Glomerular visceral epithelial cell (primary cell): ENCODE data around the gene HCLS1.
"Not testable (repeated sequence)": the region's sequence is repeated elsewhere in the genome, so short reads cannot be mapped to it uniquely, and the experiment has no call there.

ENCODE experiments used
- DNase-seq: peaks from one replicate; pipeline ENCODE4 v3.0.0-alpha.2; 2016; ENCODE audit errors: extremely low spot score

Gene HCLS1

GRCh38 chr3:121660356-121661171, at the start of gene HCLS1:
HCLS1 (minus strand) TSS chr3:121660903; CDS start chr3:121658347, 2,556 bp downstream.
- no peak for DNase-seq

GRCh38 chr3:121710347-121710746, 49.6 kb upstream of the HCLS1 start:
- no peak for DNase-seq

DNA sequence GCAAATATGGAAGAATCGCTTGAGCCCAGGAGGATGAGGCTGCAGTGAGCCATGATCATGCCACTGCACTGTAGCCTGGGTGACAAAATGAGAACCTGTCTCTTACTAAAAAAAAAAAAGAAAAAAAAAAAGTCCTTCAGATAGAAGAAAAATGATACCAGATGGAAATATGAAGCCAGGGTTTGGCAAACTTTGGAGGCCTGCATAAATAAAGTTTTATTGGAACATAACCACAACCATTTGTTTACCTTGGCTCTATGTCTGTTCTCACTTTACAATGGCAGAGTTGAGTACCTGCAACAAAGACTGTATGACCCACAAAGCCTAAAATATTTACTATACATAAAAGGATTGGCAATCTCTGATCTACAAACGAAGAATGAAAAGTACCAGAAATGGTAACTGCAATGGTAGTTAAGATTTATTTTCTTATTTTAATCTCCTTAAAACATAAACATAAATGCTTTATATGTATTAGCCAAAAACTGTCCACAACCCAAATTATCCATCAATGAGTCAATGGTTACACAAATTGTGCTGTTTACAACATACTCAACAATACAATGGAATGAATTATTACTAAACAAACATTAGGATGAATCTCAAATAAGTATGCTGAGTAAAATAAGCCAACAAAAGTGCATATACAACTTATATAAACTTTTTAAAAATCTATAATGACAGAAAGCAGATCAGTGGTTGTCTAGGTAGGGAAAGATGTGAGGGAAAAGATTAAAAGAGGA, 47.0 kb upstream of the HCLS1 start:
- DNase-seq = no peak

DNA sequence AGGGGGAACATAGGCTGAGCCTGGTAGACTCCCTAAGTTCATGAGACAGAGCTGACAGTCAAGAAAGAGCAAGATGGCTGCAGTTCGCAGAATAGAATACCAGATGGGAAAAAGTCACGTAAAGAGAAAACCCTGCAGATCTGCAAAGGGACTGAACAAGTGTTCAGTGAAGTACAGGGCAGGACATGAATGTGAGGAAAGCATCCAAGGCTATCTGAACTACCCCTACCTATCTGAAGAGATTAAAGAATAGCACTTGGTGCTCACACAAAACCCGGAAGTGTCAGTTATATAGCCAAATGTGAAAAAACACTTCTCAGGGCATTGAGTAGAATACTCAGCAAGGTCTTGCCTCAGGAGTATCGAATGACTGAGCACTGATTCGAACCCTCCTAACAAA, 44.8 kb upstream of the HCLS1 start:
- no peak for DNase-seq

DNA sequence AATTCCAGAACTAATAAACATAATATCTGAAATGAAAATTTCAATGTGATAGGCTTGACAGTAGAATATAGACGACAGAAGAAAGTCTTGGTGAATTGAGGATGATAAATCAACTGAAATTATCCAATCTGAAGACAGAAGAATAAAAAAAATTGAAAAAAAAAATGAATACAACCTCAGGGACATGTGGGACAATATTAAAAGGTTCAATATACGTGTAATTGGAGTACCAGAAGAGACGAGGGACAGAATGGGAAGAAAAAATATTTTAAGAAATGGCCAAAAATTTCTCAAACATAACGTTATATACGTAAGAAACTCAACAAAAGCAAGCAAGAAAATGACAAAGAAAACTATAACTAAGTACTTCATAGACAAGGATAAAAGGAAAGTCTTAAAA, 43.3 kb upstream of the HCLS1 start:
- no peak for DNase-seq

GRCh38 chr3:121698901-121699300, 38.2 kb upstream of the HCLS1 start:
- no peak for DNase-seq

- DNase-seq = no peak
These were observed 37.8 kb upstream of the HCLS1 start for GRCh38 chr3:121698476-121698875.

DNA sequence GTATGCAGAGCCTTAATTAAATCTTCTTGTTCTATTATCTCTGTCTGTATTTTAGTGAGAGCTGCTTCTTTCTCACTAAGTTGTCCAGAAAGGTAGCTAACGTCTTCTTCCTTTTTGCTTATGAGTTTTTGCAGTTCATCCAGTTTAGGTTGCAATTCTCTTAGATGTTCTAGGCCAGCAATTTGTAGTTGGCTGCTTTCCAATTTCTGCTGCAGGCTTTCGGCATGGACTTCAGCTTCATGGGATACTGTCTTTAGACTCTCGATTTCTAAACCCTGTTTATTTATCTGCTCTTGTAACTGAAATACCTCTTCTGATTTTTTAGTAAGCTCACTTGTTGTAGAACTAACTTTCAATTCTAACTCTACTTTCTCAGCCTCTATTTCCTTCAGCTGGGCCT, 35.5 kb upstream of the HCLS1 start:
- DNase-seq = no peak

DNA sequence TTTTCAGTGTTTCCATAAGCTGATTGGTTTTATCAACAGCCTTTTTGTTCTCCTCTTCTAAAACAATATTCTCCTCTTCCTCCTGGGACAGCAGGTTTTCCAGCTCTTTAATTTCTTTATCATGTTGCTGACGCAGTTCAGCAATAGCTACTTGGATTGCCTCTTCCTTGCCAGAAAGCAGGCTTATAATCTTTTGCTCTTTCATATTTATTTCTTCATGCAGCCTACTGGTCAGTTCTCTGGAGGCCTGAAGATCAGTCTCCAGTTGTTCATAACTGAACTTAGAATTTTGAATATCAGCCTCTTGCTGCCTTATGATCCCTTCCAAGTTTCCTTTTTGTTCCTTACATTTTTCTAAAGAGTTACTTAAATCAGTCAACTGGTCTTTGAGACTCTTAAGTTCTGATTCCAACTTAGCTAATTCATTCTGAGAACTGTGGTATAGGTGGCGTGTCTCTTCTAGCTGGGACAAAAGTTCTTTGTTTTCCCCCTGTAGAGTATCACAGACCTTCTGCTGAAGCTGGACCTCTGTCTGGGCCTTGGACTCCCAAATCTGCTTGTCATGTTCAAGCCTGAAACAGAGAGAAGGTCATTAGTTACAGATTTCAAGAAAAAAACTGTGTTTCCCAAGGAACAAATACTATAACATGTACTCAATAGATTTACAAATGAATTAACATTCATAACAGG, 31.5 kb upstream of the HCLS1 start:
- no peak for DNase-seq

DNA sequence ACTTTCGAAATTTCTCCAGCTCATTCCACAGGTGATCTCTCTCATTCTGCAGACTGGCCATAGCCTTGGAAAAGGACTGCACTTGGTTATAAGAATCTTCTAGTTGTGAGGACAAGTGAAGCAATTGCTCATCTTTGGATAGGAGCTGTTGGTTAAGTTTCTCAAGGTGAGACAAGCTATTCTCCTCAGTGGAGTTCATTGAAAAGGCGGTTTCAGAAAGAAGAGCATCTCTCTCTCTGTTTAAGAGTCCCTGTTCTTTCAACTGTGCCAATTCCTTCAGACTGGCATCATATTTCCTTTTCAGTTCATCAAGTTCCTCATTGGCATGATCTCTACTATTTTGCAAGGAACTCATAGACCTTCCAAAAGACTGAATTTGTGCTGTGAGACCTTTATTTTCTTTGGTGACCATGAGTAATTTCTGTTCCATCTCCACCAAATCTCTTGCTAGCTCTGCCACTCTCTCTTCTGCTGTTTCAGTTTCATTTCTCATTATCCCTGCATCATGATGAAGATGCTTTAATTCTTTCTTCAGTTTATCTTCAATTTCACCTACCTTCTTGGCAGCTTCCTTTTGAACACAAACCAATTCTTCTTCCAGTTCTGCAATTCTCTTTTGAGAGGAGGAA, 30.2 kb upstream of the HCLS1 start:
- no peak for DNase-seq

GRCh38 chr3:121688747-121689146, 28.0 kb upstream of the HCLS1 start:
- DNase-seq = not testable (repeated sequence)

DNA sequence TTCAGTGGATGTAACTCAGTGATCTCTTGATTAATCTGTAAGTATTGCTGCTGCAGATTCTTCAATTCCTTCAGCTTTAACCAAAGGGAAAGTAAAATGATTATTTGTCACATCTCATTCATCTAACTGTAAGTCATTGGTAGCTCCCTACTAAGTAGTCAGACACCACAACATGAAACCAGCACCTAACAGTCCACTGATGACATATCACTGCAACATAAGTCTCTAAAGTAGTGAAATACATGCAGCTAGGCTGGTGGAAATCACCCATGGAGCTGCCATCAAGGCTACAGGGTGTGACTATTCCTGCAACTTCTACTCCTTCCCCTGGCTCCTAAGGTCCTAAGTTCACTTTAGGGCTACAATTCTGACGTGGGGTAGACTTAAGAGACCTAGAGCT, 21.1 kb upstream of the HCLS1 start:
- DNase-seq = no peak

GRCh38 chr3:121677141-121677540, 16.4 kb upstream of the HCLS1 start:
- no peak for DNase-seq

DNA sequence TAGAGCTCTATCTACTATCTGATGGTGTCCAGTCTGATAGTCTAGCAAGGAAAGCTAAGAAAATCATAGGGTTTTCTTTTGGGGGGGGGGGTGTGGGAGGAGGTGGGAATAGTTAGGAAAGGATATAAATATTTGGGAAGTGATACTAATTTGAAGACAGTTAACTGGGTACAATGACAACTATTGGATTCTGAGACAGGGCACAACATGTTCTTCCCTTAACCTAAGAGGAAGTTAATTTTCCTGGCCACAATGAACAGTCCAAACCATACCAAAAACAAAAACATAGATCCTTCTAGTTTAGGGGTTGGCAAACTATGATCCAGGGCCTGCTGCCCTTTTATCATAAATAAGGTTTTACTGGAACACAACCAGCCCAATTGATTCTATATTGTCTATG, 10.0 kb upstream of the HCLS1 start:
- no peak for DNase-seq

- no peak for DNase-seq
These were observed 6.6 kb upstream of the HCLS1 start for GRCh38 chr3:121667333-121667732.

- no peak for DNase-seq
These were observed 4.8 kb upstream of the HCLS1 start for GRCh38 chr3:121665488-121665887.

DNA sequence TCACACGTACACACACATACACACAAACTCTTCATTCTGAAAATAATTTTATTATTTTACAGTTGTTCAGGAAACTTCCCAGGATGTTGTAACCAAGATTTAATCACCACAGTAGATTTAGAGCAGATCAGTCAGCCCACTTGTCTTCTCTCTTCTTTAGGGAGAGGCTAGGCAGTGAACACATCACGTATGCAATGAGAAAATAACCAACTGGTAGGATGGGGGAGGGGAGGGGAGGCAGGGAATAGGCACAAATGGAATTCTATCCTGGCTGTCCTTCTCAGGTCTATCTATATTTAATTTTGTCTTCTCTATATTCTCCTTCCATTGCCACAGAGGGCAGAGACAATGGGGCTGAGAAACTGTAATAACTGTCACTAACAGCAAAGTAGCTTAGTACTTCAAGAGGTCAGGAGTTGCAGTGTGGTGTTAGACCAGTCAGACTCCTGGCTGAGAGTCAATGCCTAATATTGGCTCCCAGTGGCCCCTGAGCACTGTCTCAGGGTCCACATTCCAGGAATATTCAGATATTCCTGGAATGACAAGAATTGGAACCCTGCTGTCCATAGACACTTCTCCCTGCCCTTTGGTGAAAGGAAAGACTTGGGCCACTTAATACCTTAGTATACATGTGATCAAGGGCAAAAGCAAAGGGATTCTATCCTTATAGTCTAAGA, 2.6 kb upstream of the HCLS1 start:
- DNase-seq = no peak

DNA sequence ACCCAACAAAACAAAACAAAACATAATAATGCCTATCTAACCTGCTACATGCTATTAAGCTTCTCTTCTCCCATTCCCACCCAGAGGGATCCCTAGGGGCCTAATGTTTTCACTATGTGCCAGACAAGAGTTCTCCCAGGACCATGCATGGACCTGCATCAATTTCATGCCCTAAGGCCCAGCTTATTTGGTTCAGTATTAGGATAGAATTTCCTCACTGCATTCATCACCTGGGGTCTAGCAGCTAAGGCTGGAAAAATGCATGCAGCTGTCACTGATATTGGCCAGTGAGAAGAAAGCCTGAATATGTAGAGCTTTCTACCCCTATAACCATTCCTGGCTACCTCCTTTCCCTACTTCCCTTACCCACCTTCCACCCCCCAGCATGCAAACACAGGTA, 2.0 kb upstream of the HCLS1 start:
- no peak for DNase-seq

- DNase-seq = no peak
These were observed 673 bp upstream of the HCLS1 start for GRCh38 chr3:121661376-121661775.

DNA sequence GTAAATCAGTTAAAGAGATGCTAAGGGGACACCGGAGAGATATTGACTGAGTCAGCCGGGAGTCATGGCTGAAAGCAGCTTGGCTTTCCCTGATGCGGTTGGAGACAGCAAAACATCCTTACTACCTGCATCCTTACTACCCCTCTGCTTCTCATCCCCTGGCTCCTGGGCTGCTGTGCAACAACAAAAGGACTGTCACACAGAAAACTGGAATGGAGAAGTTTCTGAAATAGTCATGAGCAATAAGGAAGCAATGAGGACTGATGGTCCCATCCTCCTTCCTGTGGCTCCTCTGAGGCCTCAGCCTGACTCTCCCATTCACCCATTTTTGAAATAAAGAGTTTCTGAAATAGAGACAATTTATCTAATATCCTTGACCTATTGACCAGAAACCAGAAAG, 1.1 kb downstream of the HCLS1 start:
- no peak for DNase-seq

DNA sequence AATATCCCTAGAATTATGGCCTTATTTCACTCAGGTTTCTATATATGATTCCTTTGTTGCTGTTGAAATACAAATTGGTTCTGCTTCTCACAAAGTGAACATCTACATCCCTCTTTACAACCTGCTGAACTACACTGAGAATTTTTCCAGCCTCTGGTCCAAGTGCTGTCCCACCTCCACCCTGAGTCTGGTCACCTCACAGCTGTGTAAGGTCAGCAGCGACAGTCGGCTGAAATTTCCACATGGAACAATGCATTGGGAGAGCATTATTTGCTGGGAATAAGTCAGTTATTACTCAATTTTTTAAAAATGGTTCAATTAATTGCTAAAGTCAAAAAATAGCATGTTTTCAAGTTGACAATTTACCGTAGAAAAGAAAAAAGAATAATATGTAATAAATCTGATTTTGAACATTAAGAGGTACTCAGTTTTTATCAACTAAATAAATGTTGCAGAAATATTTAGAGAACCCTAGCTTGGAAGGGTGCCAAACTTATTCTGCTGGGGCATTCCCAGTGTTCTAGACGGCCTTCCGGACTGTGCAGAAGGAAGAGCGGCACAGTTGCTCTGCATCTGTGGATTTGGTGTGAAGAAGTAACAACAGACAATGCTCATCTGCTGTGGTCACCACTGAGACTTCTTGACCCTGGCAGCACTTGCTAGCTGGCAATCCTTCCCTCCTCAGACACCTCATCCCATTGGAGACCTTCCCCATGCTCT, 1.8 kb downstream of the HCLS1 start:
- no peak for DNase-seq
